Neural cell (in vitro differentiated cells): Measurements from ENCODE around the gene PRKD1. TPM values are rescaled to one million over a fixed set of nuclear protein-coding genes. Genes with fewer than 3 reads are reported as not detected.

Source experiments
- H2AFZ ChIP-seq: fragments of 200-600, 300-800 bp; sonication (generic), shearing (Covaris generic); 2 replicates; pipeline ENCODE4 v1.6.0; 2014; ENCODE audit warnings: low read depth, mild to moderate bottlenecking, antibody characterized with exemption, low read length, moderate library complexity
- H3F3A ChIP-seq: fragments of 200-600 bp; shearing (Covaris generic); 2 replicates; pipeline ENCODE4 v1.6.1; 2016; ENCODE audit warnings: mild to moderate bottlenecking, moderate library complexity, mixed read lengths, antibody characterized with exemption, low read length; ENCODE audit not compliant: insufficient read depth, poor library complexity, severe bottlenecking
- H3K27ac ChIP-seq: fragments of 200-600, 300-800 bp; sonication (generic), shearing (Covaris generic); 2 replicates; pipeline ENCODE4 v1.5.1; 2014; ENCODE audit warnings: mild to moderate bottlenecking, low read length, moderate library complexity
- H3K27me3 ChIP-seq: fragments of 300-800, 200-600 bp; sonication (generic), shearing (Covaris generic); 2 replicates; pipeline ENCODE4 v1.6.0; 2014; ENCODE audit warnings: mild to moderate bottlenecking, low read depth, low read length, moderate library complexity; ENCODE audit not compliant: insufficient read depth
- H3K36me3 ChIP-seq: fragments of 300-800, 200-600 bp; sonication (generic), shearing (Covaris generic); 2 replicates; pipeline ENCODE4 v1.5.1; 2014; ENCODE audit warnings: mild to moderate bottlenecking, antibody characterized with exemption, low read length, moderate library complexity; ENCODE audit not compliant: insufficient read depth
- H3K4me2 ChIP-seq: fragments of 300-800, 200-600 bp; sonication (generic), shearing (Covaris generic); 2 replicates; pipeline ENCODE4 v1.6.0; 2014; ENCODE audit warnings: mild to moderate bottlenecking, low read length
- H3K4me3 ChIP-seq: fragments of 300-800, 200-600 bp; sonication (generic), shearing (Covaris generic); 2 replicates; pipeline ENCODE4 v1.5.1; 2014; ENCODE audit warnings: mild to moderate bottlenecking, low read length, moderate library complexity
- H3K79me2 ChIP-seq: fragments of 200-600 bp; shearing (Covaris generic); replicated peaks from 2 replicates; pipeline ENCODE4 v1.6.0; 2014; ENCODE audit warnings: mild to moderate bottlenecking, low read length, moderate library complexity; ENCODE audit not compliant: insufficient read depth
- H3K9ac ChIP-seq: fragments of 300-800, 200-600 bp; sonication (generic), shearing (Covaris generic); 2 replicates; pipeline ENCODE4 v1.6.1; 2016; ENCODE audit warnings: mild to moderate bottlenecking, low read length, mixed read lengths
- H3K9me2 ChIP-seq: fragments of 200-600 bp; shearing (Covaris generic); 2 replicates; pipeline ENCODE4 v1.6.1; 2016; ENCODE audit warnings: mild to moderate bottlenecking, low read length, mixed read lengths; ENCODE audit not compliant: insufficient read depth
- H3K9me3 ChIP-seq: fragments of 200-600, 300-800 bp; sonication (generic), shearing (Covaris generic); 2 replicates; pipeline ENCODE4 v1.6.1; 2016; ENCODE audit warnings: mild to moderate bottlenecking, mixed run types, low read length, moderate library complexity, mixed read lengths
- H4K20me1 ChIP-seq: fragments of 200-600 bp; shearing (Covaris generic); 2 replicates; pipeline ENCODE4 v1.6.1; 2016; ENCODE audit warnings: mild to moderate bottlenecking, mixed run types; ENCODE audit not compliant: insufficient read depth
- CTCF ChIP-seq: fragments of 450-650 bp; IDR thresholded peaks from 2 replicates; pipeline ENCODE4 v1.5.1; 2014; ENCODE audit warnings: antibody characterized with exemption, mild to moderate bottlenecking, moderate library complexity; ENCODE audit not compliant: poor library complexity, severe bottlenecking
- EP300 ChIP-seq: fragments of 450-650 bp; conservative IDR thresholded peaks from 2 replicates; pipeline ENCODE4 v1.6.1; 2014; ENCODE audit warnings: antibody characterized with exemption, mild to moderate bottlenecking, moderate library complexity; ENCODE audit not compliant: poor library complexity, severe bottlenecking
- EZH2 ChIP-seq: fragments of 200-600, 300-800 bp; shearing (Covaris generic), sonication (generic); IDR thresholded peaks from 2 replicates; pipeline ENCODE4 v1.6.1; 2014; ENCODE audit warnings: antibody characterized with exemption, low read length, borderline replicate concordance, mild to moderate bottlenecking; ENCODE audit not compliant: insufficient read depth, poor library complexity, severe bottlenecking
- MXI1 ChIP-seq: fragments of 450-650 bp; conservative IDR thresholded peaks from 2 replicates; pipeline ENCODE4 v1.6.1; 2014; ENCODE audit warnings: antibody characterized with exemption, mild to moderate bottlenecking; ENCODE audit not compliant: poor library complexity, severe bottlenecking
- POLR2AphosphoS5 ChIP-seq: IDR thresholded peaks from 2 replicates; pipeline ENCODE4 v1.6.1; 2012
- RAD21 ChIP-seq: fragments of 450-650 bp; conservative IDR thresholded peaks from 2 replicates; pipeline ENCODE4 v1.6.1; 2014; ENCODE audit warnings: antibody characterized with exemption, mild to moderate bottlenecking, moderate library complexity
- REST ChIP-seq: IDR thresholded peaks from 2 replicates; pipeline ENCODE4 v1.6.1; 2012; ENCODE audit warnings: borderline replicate concordance
- SMC3 ChIP-seq: fragments of 450-650 bp; conservative IDR thresholded peaks from 2 replicates; pipeline ENCODE4 v1.6.1; 2014; ENCODE audit warnings: antibody characterized with exemption, mild to moderate bottlenecking, moderate library complexity; ENCODE audit not compliant: poor library complexity
- TAF1 ChIP-seq: IDR thresholded peaks from 2 replicates; pipeline ENCODE4 v1.6.1; 2012; ENCODE audit warnings: low read depth
- polyA plus RNA-seq: library from polyadenylated mRNA; depleted of rRNA; stranded (reverse); fragments of >200 nt; gene quantifications from 2 replicates; pipeline ENCODE4 v1.2.3, GENCODE V29; 2014

The PRKD1 gene
- polyA plus RNA-seq, 1 donor from 2014 or later, result 9.6 TPM

GRCh38 chr14:29820785-29821184, 106.9 kb downstream of the PRKD1 start (continued):
- TF ChIP-seq CTCF (no peak), MXI1 (no peak)

GRCh38 chr14:29817767-29818405, 109.8 kb downstream of the PRKD1 start:
- no peaks in the 10 kb centered on the region for H3F3A ChIP-seq
- H4K20me1 ChIP-seq, result no peaks in the 10 kb centered on the region
- H3K9me2 ChIP-seq, result no peaks in the 10 kb centered on the region
- H3K79me2 ChIP-seq, result no peaks in the 10 kb centered on the region
- H3K27me3 ChIP-seq, result no peaks in the 10 kb centered on the region
- H3K27ac ChIP-seq, result no peak overlapping the region
- H3K4me2 ChIP-seq, result no peak overlapping the region
- no peaks in the 10 kb centered on the region for H3K36me3 ChIP-seq
- no peak overlapping the region for H2AFZ ChIP-seq
- no peak overlapping the region for H3K9ac ChIP-seq
- TF ChIP-seq TAF1, result no peak
- no peak for TF ChIP-seq SMC3
- TF ChIP-seq EZH2, result no peak
- TF ChIP-seq REST, result no peak
- TF ChIP-seq RAD21, result no peak
- no peak for TF ChIP-seq CTCF
- no peak for TF ChIP-seq MXI1
- TF ChIP-seq EP300, result no peak
- no peak for TF ChIP-seq POLR2AphosphoS5
- no peak overlapping the region for H3K4me3 ChIP-seq
- H3K9me3 ChIP-seq, result no peaks in the 10 kb centered on the region
